ENCODE data around the gene SGTB.

The SGTB gene

DNA sequence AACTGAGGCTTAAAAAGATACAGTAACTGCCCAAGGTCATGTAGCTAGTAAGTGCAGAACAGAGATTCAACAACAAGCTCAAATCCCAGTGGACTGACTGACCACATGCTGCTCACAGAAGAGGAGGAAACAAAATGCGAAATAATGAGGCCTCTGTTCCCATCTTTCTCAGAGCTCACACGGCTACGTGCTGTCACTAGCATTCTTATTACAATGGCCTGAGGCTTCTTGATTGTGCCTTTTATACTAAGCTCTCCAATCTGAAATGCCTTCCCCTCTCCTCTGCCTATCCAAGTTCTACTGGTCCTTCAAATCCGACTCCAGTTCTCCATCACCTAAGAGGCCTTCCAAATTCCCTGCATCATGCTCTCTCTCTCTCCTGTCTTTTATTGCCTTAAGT lies 26.0 kb downstream of the SGTB start:
- Histone ChIP-seq H3K27me3 (ENCODE audit: control insufficient read depth in 1 of 2, insufficient read depth in 1 of 2, low read length in 2 of 2) (no peaks in the 10 kb centered on the region), H2BK15ac (ENCODE audit: low read depth, poor library complexity, severe bottlenecking) (no peak overlapping the region), H4K8ac (ENCODE audit: low read length) (no peak overlapping the region), H2BK12ac (ENCODE audit: low read length in 2 of 2) (no peak overlapping the region), H2AK5ac (ENCODE audit: low read length, severe bottlenecking) (no peak overlapping the region), H3K36me3 (ENCODE audit: control insufficient read depth in 1 of 2, insufficient read depth in 2 of 2, low read depth in 1 of 2, low read length in 2 of 2) (peaks cover 0 to 58% of the 10 kb centered on the region in 2 experiments), H3K27ac (ENCODE audit: low read length, poor library complexity, severe bottlenecking) (no peak overlapping the region), H3K9me3 (ENCODE audit: control insufficient read depth, low read length) (no peaks in the 10 kb centered on the region), H3K4me3 (ENCODE audit: insufficient read depth in 1 of 2, low read depth in 1 of 2, low read length in 2 of 2) (no peak overlapping the region), H3K4me2 (ENCODE audit: low read length, poor library complexity, severe bottlenecking) (no peak overlapping the region), H2BK5ac (ENCODE audit: low read depth, low read length, poor library complexity, severe bottlenecking) (no peak overlapping the region), H2AFZ (ENCODE audit: low read depth, low read length) (no peak overlapping the region), H3K14ac (ENCODE audit: low read length in 2 of 2) (no peak overlapping the region), H3K9ac (ENCODE audit: low read length) (no peak overlapping the region), H2BK120ac (ENCODE audit: low read depth, low read length) (no peak overlapping the region), H4K91ac (ENCODE audit: low read length) (no peak overlapping the region), H3K23ac (ENCODE audit: low read length in 2 of 2) (no peak overlapping the region), H3K4me1 (ENCODE audit: control insufficient read depth, insufficient read depth, low read depth, low read length) (no peaks in the 10 kb centered on the region), H3K4ac (ENCODE audit: low read depth in 1 of 2, low read length in 2 of 2) (no peak overlapping the region), H3K18ac (ENCODE audit: low read depth in 1 of 2, low read length in 2 of 2) (no peak overlapping the region), H3K79me1 (replicated peaks; ENCODE audit: low read length, poor library complexity, severe bottlenecking) (peaks cover 2% of the 10 kb centered on the region)
- 92% methylated on average over 4 of the region's 4 CpGs for WGBS
- no peak for DNase-seq

DNA sequence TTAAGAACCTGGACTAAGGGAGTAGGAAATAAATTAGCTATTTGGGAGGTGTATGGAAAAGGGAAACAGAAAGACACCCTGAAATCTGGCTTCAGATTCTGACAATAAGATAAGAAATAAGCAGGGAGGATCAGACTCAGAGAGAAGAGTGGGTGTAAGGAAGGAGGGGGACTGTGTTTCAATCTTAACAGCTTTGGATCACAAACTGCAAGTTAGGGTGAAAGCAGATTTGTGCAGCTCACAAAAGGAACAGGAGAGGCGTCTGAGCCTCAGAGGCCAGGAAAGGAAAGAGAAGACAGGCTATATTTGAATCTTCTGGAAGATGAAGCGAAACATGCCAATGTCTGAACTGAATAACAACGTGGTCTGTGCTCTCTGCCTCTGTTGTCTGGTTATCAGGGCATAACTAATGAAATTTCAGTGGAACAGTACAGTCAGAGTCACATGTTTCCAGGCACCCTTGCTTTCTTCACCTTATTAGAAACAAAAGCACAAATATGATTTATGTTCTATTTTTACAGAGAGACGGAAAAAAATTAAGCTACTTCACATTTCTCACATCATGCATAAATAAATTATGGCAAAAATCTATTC lies 26.6 kb downstream of the SGTB start:
- H3K23ac ChIP-seq (ENCODE audit: low read length in 2 of 2): no peak overlapping the region
- no peaks in the 10 kb centered on the region for H3K27me3 ChIP-seq (ENCODE audit: control insufficient read depth in 1 of 2, insufficient read depth in 1 of 2, low read length in 2 of 2)
- no peak overlapping the region for H2BK12ac ChIP-seq (ENCODE audit: low read length in 2 of 2)
- peaks cover under 1 to 64% of the 10 kb centered on the region in 2 experiments for H3K36me3 ChIP-seq (ENCODE audit: control insufficient read depth in 1 of 2, insufficient read depth in 2 of 2, low read depth in 1 of 2, low read length in 2 of 2)
- no peak overlapping the region for H3K4ac ChIP-seq (ENCODE audit: low read depth in 1 of 2, low read length in 2 of 2)
- no peaks in the 10 kb centered on the region for H3K9me3 ChIP-seq (ENCODE audit: control insufficient read depth, low read length)
- no peak overlapping the region for H3K4me2 ChIP-seq (ENCODE audit: low read length, poor library complexity, severe bottlenecking)
- no peak overlapping the region for H3K18ac ChIP-seq (ENCODE audit: low read depth in 1 of 2, low read length in 2 of 2)
- no peak overlapping the region for H2BK5ac ChIP-seq (ENCODE audit: low read depth, low read length, poor library complexity, severe bottlenecking)
- DNase-seq: no peak
- no peak overlapping the region for H3K14ac ChIP-seq (ENCODE audit: low read length in 2 of 2)
- no peak overlapping the region for H2BK120ac ChIP-seq (ENCODE audit: low read depth, low read length)
- H2AFZ ChIP-seq (ENCODE audit: low read depth, low read length): no peak overlapping the region
- no peak overlapping the region for H3K9ac ChIP-seq (ENCODE audit: low read length)
- WGBS: 100% methylated on average over 3 of the region's 4 CpGs
- no peak overlapping the region for H3K4me3 ChIP-seq (ENCODE audit: insufficient read depth in 1 of 2, low read depth in 1 of 2, low read length in 2 of 2)
- H2AK5ac ChIP-seq (ENCODE audit: low read length, severe bottlenecking): no peak overlapping the region
- peaks cover 2% of the 10 kb centered on the region for H3K79me1 ChIP-seq (replicated peaks; ENCODE audit: low read length, poor library complexity, severe bottlenecking)
- no peak overlapping the region for H4K8ac ChIP-seq (ENCODE audit: low read length)
- no peak overlapping the region for H3K27ac ChIP-seq (ENCODE audit: low read length, poor library complexity, severe bottlenecking)
- H2BK15ac ChIP-seq (ENCODE audit: low read depth, poor library complexity, severe bottlenecking): no peak overlapping the region
- H4K91ac ChIP-seq (ENCODE audit: low read length): no peak overlapping the region
- H3K4me1 ChIP-seq (ENCODE audit: control insufficient read depth, insufficient read depth, low read depth, low read length): no peaks in the 10 kb centered on the region

DNA sequence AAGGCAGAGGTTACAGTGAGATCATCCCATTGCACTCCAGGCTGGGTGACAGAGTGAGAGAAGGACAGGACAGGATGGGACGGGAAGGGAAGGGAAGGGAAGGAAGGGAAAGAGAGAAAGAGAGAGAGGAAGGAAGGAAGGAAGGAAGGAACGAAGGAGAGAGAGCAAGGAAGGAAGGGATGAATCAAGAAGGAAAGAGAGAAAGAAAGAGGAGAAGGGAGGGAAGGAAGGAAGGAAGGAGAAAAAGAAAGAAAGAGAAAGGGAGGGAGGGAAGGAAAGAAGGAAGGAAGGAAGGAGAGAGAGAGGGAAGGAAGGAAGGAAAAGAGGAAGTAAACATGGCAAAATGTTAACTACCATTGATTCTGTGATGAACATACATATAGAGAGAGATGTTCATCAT lies 28.8 kb downstream of the SGTB start:
- Histone ChIP-seq H3K4me3 (ENCODE audit: insufficient read depth in 1 of 2, low read depth in 1 of 2, low read length in 2 of 2) (no peak overlapping the region), H2BK12ac (ENCODE audit: low read length in 2 of 2) (no peak overlapping the region), H2BK15ac (ENCODE audit: low read depth, poor library complexity, severe bottlenecking) (no peak overlapping the region), H2BK5ac (ENCODE audit: low read depth, low read length, poor library complexity, severe bottlenecking) (no peak overlapping the region), H3K4me1 (ENCODE audit: control insufficient read depth, insufficient read depth, low read depth, low read length) (no peaks in the 10 kb centered on the region), H3K4ac (ENCODE audit: low read depth in 1 of 2, low read length in 2 of 2) (no peak overlapping the region), H3K36me3 (ENCODE audit: control insufficient read depth in 1 of 2, insufficient read depth in 2 of 2, low read depth in 1 of 2, low read length in 2 of 2) (peaks cover 4 to 55% of the 10 kb centered on the region in 2 experiments), H2AFZ (ENCODE audit: low read depth, low read length) (no peak overlapping the region), H3K23ac (ENCODE audit: low read length in 2 of 2) (no peak overlapping the region), H3K9ac (ENCODE audit: low read length) (no peak overlapping the region), H2BK120ac (ENCODE audit: low read depth, low read length) (no peak overlapping the region), H2AK5ac (ENCODE audit: low read length, severe bottlenecking) (no peak overlapping the region), H3K4me2 (ENCODE audit: low read length, poor library complexity, severe bottlenecking) (no peak overlapping the region), H3K14ac (ENCODE audit: low read length in 2 of 2) (no peak overlapping the region), H4K91ac (ENCODE audit: low read length) (no peak overlapping the region), H3K9me3 (ENCODE audit: control insufficient read depth, low read length) (no peaks in the 10 kb centered on the region), H3K27ac (ENCODE audit: low read length, poor library complexity, severe bottlenecking) (no peak overlapping the region), H3K79me1 (replicated peaks; ENCODE audit: low read length, poor library complexity, severe bottlenecking) (peaks cover 2% of the 10 kb centered on the region), H3K18ac (ENCODE audit: low read depth in 1 of 2, low read length in 2 of 2) (no peak overlapping the region), H3K27me3 (ENCODE audit: control insufficient read depth in 1 of 2, insufficient read depth in 1 of 2, low read length in 2 of 2) (no peaks in the 10 kb centered on the region), H4K8ac (ENCODE audit: low read length) (no peak overlapping the region)
- WGBS: 95% methylated on average over 2 of the region's 2 CpGs
- no peak for DNase-seq

DNA sequence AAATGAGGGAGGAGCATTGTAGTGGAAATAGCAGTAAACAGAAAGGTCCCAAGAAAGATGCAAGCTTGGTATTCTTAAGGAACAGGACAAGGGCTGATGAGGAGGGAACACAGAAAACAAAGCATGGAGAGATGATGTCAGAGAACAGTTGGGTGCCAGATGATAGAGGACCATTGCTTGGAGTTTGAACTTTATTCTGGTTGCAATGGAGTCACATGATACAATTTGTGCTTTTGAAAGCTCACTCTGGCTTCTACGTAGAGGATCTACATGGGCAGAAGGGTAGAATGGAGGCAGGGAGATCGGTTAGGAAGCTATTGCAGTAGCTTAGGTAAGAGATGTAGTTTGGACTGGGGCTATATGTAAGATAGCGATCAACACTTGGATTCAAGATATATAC lies 39.8 kb downstream of the SGTB start:
- DNase-seq: no peak

More for the DNA sequence above, 39.8 kb downstream of the SGTB start:
- H4K91ac ChIP-seq (ENCODE audit: low read length): no peak overlapping the region
- H3K4ac ChIP-seq (ENCODE audit: low read depth in 1 of 2, low read length in 2 of 2): no peak overlapping the region
- no peak overlapping the region for H2AFZ ChIP-seq (ENCODE audit: low read depth, low read length)
- no peak overlapping the region for H3K18ac ChIP-seq (ENCODE audit: low read depth in 1 of 2, low read length in 2 of 2)
- H3K4me3 ChIP-seq (ENCODE audit: insufficient read depth in 1 of 2, low read depth in 1 of 2, low read length in 2 of 2): no peak overlapping the region
- H4K8ac ChIP-seq (ENCODE audit: low read length): no peak overlapping the region
- no peaks in the 10 kb centered on the region for H3K9me3 ChIP-seq (ENCODE audit: control insufficient read depth, low read length)
- H3K27ac ChIP-seq (ENCODE audit: low read length, poor library complexity, severe bottlenecking): no peak overlapping the region
- H3K4me1 ChIP-seq (ENCODE audit: control insufficient read depth, insufficient read depth, low read depth, low read length): no peaks in the 10 kb centered on the region
- no peak overlapping the region for H2BK5ac ChIP-seq (ENCODE audit: low read depth, low read length, poor library complexity, severe bottlenecking)
- no peaks in the 10 kb centered on the region for H3K27me3 ChIP-seq (ENCODE audit: control insufficient read depth in 1 of 2, insufficient read depth in 1 of 2, low read length in 2 of 2)
- H2AK5ac ChIP-seq (ENCODE audit: low read length, severe bottlenecking): no peak overlapping the region
- no peaks in the 10 kb centered on the region for H3K79me1 ChIP-seq (replicated peaks; ENCODE audit: low read length, poor library complexity, severe bottlenecking)
- H2BK120ac ChIP-seq (ENCODE audit: low read depth, low read length): no peak overlapping the region
- no peak overlapping the region for H2BK15ac ChIP-seq (ENCODE audit: low read depth, poor library complexity, severe bottlenecking)
- no peak overlapping the region for H3K4me2 ChIP-seq (ENCODE audit: low read length, poor library complexity, severe bottlenecking)
- WGBS: 95% methylated on average over 3 of the region's 3 CpGs
- no peak overlapping the region for H2BK12ac ChIP-seq (ENCODE audit: low read length in 2 of 2)
- H3K36me3 ChIP-seq (ENCODE audit: control insufficient read depth in 1 of 2, insufficient read depth in 2 of 2, low read depth in 1 of 2, low read length in 2 of 2): peaks cover 3 to 57% of the 10 kb centered on the region in 2 experiments
- no peak overlapping the region for H3K9ac ChIP-seq (ENCODE audit: low read length)
- H3K23ac ChIP-seq (ENCODE audit: low read length in 2 of 2): no peak overlapping the region
- no peak overlapping the region for H3K14ac ChIP-seq (ENCODE audit: low read length in 2 of 2)

Measured in mesenchymal stem cell (in vitro differentiated cells and primary cell).